Measurements from ENCODE around the gene ITK. TPM values are rescaled to one million over a fixed set of nuclear protein-coding genes. Genes with fewer than 3 reads are reported as not detected.

The ITK gene
- total RNA-seq, 1 experiment from 2014 or later: not detected

DNA sequence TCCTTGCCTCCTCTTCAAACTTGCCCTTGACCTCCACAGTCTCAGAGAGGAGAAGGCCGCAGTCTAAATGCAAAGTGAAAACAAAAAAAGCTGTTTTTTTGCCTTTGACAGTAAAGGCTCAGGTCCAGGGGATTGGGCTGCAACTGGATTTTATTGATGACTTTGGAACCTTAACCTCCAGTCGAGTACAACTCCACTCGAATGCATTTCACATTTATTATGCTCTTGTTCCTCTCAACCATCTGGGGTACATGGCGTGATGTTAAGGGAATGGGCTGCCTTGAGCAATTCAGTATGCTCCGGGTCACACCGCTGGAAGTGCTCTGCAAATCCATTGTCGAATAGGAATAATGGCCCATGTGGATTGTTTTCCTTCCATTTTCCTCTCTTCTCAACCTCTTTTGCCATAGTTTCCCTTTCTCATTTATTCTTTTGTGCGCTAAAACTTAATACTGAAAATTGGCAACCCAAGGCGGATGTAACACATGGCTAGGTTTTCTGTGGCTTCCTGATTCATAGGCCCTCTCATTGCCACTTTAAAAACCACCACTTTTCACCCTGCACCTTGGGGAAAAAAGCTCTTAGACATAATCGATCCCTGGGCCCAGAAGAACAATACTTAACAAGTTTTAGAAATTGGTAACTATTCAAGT, 34.3 kb downstream of the ITK start:
- H3K9me3 ChIP-seq: no peaks in the 10 kb centered on the region
- no peaks in the 10 kb centered on the region for H3K4me1 ChIP-seq
- Mint-ChIP-seq H3K4me3 (ENCODE audit: unreplicated experiment) (no peak overlapping the region), H3K9me3 (ENCODE audit: unreplicated experiment) (no peaks in the 10 kb centered on the region), H3K4me1 (ENCODE audit: low read depth, unreplicated experiment) (no peaks in the 10 kb centered on the region), H3K36me3 (ENCODE audit: insufficient read depth, unreplicated experiment) (no peaks in the 10 kb centered on the region), H3K27me3 (ENCODE audit: insufficient read depth, unreplicated experiment) (peaks cover 4% of the 10 kb centered on the region), H3K27ac (ENCODE audit: unreplicated experiment) (no peak overlapping the region)
- no peaks in the 10 kb centered on the region for H3K36me3 ChIP-seq (ENCODE audit: control insufficient read depth, insufficient read depth, low read length)
- ChIA-PET CTCF (no interaction called here), POLR2A (no interaction called here)
- H3K4me3 ChIP-seq (ENCODE audit: low read depth, low read length): no peak overlapping the region
- DNase-seq: no peak
- intact Hi-C loops (cut with micrococcal nuclease; ENCODE audit: unreplicated experiment): no loop called here
- peaks cover 1% of the 10 kb centered on the region; the same call in 1 of the 2 replicates for H3K27me3 ChIP-seq (replicated peaks; ENCODE audit: control insufficient read depth, insufficient read depth, low read length)
- BruUV-seq (replicated peaks): no TSS peak
- no peak for TF ChIP-seq CTCF (IDR thresholded peaks at IDR 0.05; ENCODE audit: insufficient read depth in 1 of 2, low read depth in 1 of 2, low read length in 1 of 2, severe bottlenecking in 1 of 2, unreplicated experiment in 1 of 2)

DNA sequence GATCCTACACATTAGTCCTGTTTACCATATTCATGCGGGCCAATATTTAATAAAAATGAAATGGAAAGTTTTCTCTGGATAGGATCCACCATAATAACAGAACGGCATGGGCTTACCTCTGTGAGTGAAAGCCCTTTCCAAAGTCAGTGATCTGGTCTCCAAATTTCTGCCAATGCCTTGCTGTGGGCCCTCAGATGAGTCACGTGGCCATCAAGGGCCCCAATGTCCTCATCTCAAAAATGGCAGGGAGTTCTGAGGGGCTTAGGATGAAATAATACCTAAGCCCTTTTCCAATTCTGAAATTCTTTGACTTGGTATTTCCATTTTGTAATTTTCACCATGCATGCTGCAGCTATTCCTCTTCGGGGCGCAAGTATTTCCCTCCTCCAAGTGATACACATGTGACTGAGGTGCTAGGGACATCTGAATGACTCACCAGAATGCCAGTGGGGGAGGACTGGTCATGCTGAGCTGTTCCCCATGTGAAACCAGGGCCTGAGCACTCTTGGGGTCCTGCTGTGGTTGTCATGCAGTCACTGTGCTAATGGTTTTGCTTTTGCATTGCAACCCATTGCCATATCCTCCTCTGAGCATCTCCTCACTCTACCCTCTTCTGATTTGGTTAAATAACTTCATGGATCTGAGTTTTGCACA, 35.0 kb downstream of the ITK start:
- intact Hi-C loops (cut with micrococcal nuclease; ENCODE audit: unreplicated experiment): no loop called here
- H3K27me3 ChIP-seq (replicated peaks; ENCODE audit: control insufficient read depth, insufficient read depth, low read length): peaks cover 1% of the 10 kb centered on the region; the same call in 1 of the 2 replicates
- BruUV-seq (replicated peaks): no TSS peak
- H3K4me3 ChIP-seq (ENCODE audit: low read depth, low read length): no peak overlapping the region
- Mint-ChIP-seq H3K4me3 (ENCODE audit: unreplicated experiment) (no peak overlapping the region), H3K4me1 (ENCODE audit: low read depth, unreplicated experiment) (no peaks in the 10 kb centered on the region), H3K36me3 (ENCODE audit: insufficient read depth, unreplicated experiment) (no peaks in the 10 kb centered on the region), H3K9me3 (ENCODE audit: unreplicated experiment) (no peaks in the 10 kb centered on the region), H3K27me3 (ENCODE audit: insufficient read depth, unreplicated experiment) (peaks cover 4% of the 10 kb centered on the region), H3K27ac (ENCODE audit: unreplicated experiment) (no peak overlapping the region)
- no peaks in the 10 kb centered on the region for H3K36me3 ChIP-seq (ENCODE audit: control insufficient read depth, insufficient read depth, low read length)
- no peaks in the 10 kb centered on the region for H3K4me1 ChIP-seq
- ChIA-PET POLR2A (no interaction called here), CTCF (no interaction called here)
- no peaks in the 10 kb centered on the region for H3K9me3 ChIP-seq
- no peak for TF ChIP-seq CTCF (IDR thresholded peaks at IDR 0.05; ENCODE audit: insufficient read depth in 1 of 2, low read depth in 1 of 2, low read length in 1 of 2, severe bottlenecking in 1 of 2, unreplicated experiment in 1 of 2)
- DNase-seq: no peak

GRCh38 chr5:157216391-157217142, 35.9 kb downstream of the ITK start:
- no peaks in the 10 kb centered on the region for H3K27me3 ChIP-seq (replicated peaks; ENCODE audit: control insufficient read depth, insufficient read depth, low read length)
- H3K36me3 ChIP-seq (ENCODE audit: control insufficient read depth, insufficient read depth, low read length): no peaks in the 10 kb centered on the region
- no peak overlapping the region for H3K27ac Mint-ChIP-seq (ENCODE audit: unreplicated experiment)
- ChIA-PET CTCF (interaction anchor here (0.6 kb wide), 1 partner anchor 13 kb away, joined by 3 read pairs; no protein-coding TSS in a partner anchor), POLR2A (no interaction called here)
- H3K36me3 Mint-ChIP-seq (ENCODE audit: insufficient read depth, unreplicated experiment): no peaks in the 10 kb centered on the region
- no peak overlapping the region for H3K4me3 ChIP-seq (ENCODE audit: low read depth, low read length)
- DNase-seq: no peak
- H3K4me3 Mint-ChIP-seq (ENCODE audit: unreplicated experiment): no peak overlapping the region
- no peaks in the 10 kb centered on the region for H3K9me3 ChIP-seq
- intact Hi-C loops (cut with micrococcal nuclease; ENCODE audit: unreplicated experiment): no loop called here
- no peak for TF ChIP-seq CTCF (IDR thresholded peaks at IDR 0.05; ENCODE audit: insufficient read depth in 1 of 2, low read depth in 1 of 2, low read length in 1 of 2, severe bottlenecking in 1 of 2, unreplicated experiment in 1 of 2)
- no peaks in the 10 kb centered on the region for H3K4me1 Mint-ChIP-seq (ENCODE audit: low read depth, unreplicated experiment)
- BruUV-seq (replicated peaks): no TSS peak
- peaks cover 4% of the 10 kb centered on the region for H3K27me3 Mint-ChIP-seq (ENCODE audit: insufficient read depth, unreplicated experiment)
- H3K9me3 Mint-ChIP-seq (ENCODE audit: unreplicated experiment): no peaks in the 10 kb centered on the region
- no peaks in the 10 kb centered on the region for H3K4me1 ChIP-seq
